Measurements from ENCODE around the gene NAV2. TPM values are rescaled to one million over a fixed set of nuclear protein-coding genes. Genes with fewer than 3 reads are reported as not detected.
"Not testable (repeated sequence)": the region's sequence is repeated elsewhere in the genome, so short reads cannot be mapped to it uniquely, and the experiment has no call there.

Gene NAV2
- total RNA-seq, 4 donors from 2014 or later, result 19.2 to 34.7 (median 25.8) TPM

- TF ChIP-seq EP300 (IDR thresholded peaks at IDR 0.05), result no peak
- TF ChIP-seq CTCF (IDR thresholded peaks at IDR 0.05), result no peak
- TF ChIP-seq POLR2A (IDR thresholded peaks at IDR 0.05), result no peak
- no peak for DNase-seq (ENCODE audit: low spot score in 2 of 2)
- Histone ChIP-seq H3K27me3 (no peaks in the 10 kb centered on the region), H3K9me3 (no peaks in the 10 kb centered on the region), H3K4me1 (no peaks in the 10 kb centered on the region), H3K27ac (no peak overlapping the region), H3K36me3 (peaks cover 0 to 59% (median 0%) of the 10 kb centered on the region in 3 donors), H3K4me3 (no peak overlapping the region)
- WGBS, 2 donors, result 77 to 83% methylated on average over 4 of the region's 4 CpGs
These were observed 363.0 kb downstream of the NAV2 start for GRCh38 chr11:20075627-20076026.

- TF ChIP-seq POLR2A (IDR thresholded peaks at IDR 0.05) (no peak), EP300 (IDR thresholded peaks at IDR 0.05) (no peak), CTCF (IDR thresholded peaks at IDR 0.05) (no peak)
- peaks cover 0 to 79% (median 0%) of the 10 kb centered on the region in 3 donors for H3K36me3 ChIP-seq
These were observed 366.2 kb downstream of the NAV2 start for GRCh38 chr11:20078846-20079245.

GRCh38 chr11:20080032-20080685 lies 367.5 kb downstream of the NAV2 start:
- Histone ChIP-seq H3K27ac (no peak overlapping the region), H3K4me1 (no peaks in the 10 kb centered on the region), H3K27me3 (no peaks in the 10 kb centered on the region), H3K36me3 (peaks cover 0 to 92% (median 0%) of the 10 kb centered on the region in 3 donors), H3K9me3 (no peaks in the 10 kb centered on the region), H3K4me3 (no peak overlapping the region)
- TF ChIP-seq CTCF (IDR thresholded peaks at IDR 0.05), result no peak
- no peak for DNase-seq (ENCODE audit: low spot score in 2 of 2)
- 83 to 86% methylated on average over 8 of the region's 9 CpGs for WGBS, 2 donors

More at GRCh38 chr11:20078846-20079245, 366.2 kb downstream of the NAV2 start:
- 96% methylated on average over 7 of the region's 7 CpGs for WGBS, 2 donors
- H3K4me3 ChIP-seq, result no peak overlapping the region
- no peak overlapping the region for H3K27ac ChIP-seq
- H3K27me3 ChIP-seq, result no peaks in the 10 kb centered on the region
- no peaks in the 10 kb centered on the region for H3K9me3 ChIP-seq
- no peaks in the 10 kb centered on the region for H3K4me1 ChIP-seq
- DNase-seq (ENCODE audit: low spot score in 2 of 2), result no peak

- TF ChIP-seq CTCF (IDR thresholded peaks at IDR 0.05) (no peak), POLR2A (IDR thresholded peaks at IDR 0.05) (no peak), EP300 (IDR thresholded peaks at IDR 0.05) (no peak)
- 93 to 97% methylated on average over 4 of the region's 4 CpGs for WGBS, 2 donors
These were observed 368.7 kb downstream of the NAV2 start for GRCh38 chr11:20081336-20081735.

GRCh38 chr11:20083877-20084276 lies 371.2 kb downstream of the NAV2 start:
- H3K4me1 ChIP-seq, result peaks cover 0 to 20% (median 0%) of the 10 kb centered on the region in 4 donors

More at GRCh38 chr11:20081336-20081735, 368.7 kb downstream of the NAV2 start:
- DNase-seq (ENCODE audit: low spot score in 2 of 2), result no peak
- peaks cover 0 to 92% (median 0%) of the 10 kb centered on the region in 3 donors for H3K36me3 ChIP-seq
- no peaks in the 10 kb centered on the region for H3K27me3 ChIP-seq
- H3K27ac ChIP-seq, result no peak overlapping the region
- H3K4me3 ChIP-seq, result no peak overlapping the region
- H3K4me1 ChIP-seq, result no peaks in the 10 kb centered on the region
- no peaks in the 10 kb centered on the region for H3K9me3 ChIP-seq

More at GRCh38 chr11:20083877-20084276, 371.2 kb downstream of the NAV2 start:
- not testable (repeated sequence) for DNase-seq (ENCODE audit: low spot score in 2 of 2); H3K9me3 ChIP-seq; H3K27ac ChIP-seq; H3K27me3 ChIP-seq; H3K4me3 ChIP-seq
- 95 to 97% methylated on average over 3 of the region's 3 CpGs for WGBS, 2 donors
- peaks cover 0 to 92% (median 0%) of the 10 kb centered on the region in 3 donors for H3K36me3 ChIP-seq
